ENCODE data around the gene FBXO3.

DNA sequence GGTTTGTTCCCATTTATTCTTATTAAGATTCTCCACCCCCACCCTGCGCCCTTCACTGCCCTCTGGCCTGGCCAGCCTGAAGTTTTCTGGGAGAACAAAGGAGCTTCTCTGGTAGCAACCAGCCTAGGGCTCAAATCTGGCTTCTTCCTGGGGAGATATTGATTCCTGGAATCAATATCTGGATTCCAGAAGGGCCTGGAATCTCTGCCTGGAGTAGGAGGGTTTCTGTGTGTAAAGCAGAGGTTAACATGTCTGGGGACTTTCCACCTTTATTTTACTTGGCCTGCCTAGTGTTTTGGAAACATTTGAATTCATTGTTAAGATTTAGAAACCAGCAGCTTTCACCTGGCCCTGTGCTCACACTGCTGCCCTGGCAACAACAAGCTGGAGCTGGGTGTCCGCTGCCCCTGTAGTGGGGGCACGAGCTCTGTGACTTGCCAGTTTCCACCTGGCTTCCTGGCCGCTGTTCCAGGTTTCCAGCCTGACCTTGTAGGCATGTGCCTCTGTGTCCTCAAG, 79.2 kb downstream of the FBXO3 start:
- TF ChIP-seq, protein P1, sequence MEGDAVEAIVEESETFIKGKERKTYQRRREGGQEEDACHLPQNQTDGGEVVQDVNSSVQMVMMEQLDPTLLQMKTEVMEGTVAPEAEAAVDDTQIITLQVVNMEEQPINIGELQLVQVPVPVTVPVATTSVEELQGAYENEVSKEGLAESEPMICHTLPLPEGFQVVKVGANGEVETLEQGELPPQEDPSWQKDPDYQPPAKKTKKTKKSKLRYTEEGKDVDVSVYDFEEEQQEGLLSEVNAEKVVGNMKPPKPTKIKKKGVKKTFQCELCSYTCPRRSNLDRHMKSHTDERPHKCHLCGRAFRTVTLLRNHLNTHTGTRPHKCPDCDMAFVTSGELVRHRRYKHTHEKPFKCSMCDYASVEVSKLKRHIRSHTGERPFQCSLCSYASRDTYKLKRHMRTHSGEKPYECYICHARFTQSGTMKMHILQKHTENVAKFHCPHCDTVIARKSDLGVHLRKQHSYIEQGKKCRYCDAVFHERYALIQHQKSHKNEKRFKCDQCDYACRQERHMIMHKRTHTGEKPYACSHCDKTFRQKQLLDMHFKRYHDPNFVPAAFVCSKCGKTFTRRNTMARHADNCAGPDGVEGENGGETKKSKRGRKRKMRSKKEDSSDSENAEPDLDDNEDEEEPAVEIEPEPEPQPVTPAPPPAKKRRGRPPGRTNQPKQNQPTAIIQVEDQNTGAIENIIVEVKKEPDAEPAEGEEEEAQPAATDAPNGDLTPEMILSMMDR (conservative IDR thresholded peaks at IDR 0.05; ENCODE audit: low read depth, low read length) = no peak
- TF ChIP-seq EZH2phosphoT487 (IDR thresholded peaks at IDR 0.05; ENCODE audit: borderline replicate concordance, low read length) (no peak), EZH2 (IDR thresholded peaks at IDR 0.05; ENCODE audit: low read length, unreplicated experiment) (no peak)
